Gastrocnemius medialis (tissue), 4 donors: Measurements from ENCODE around the gene RNF114.

ENCODE experiments used
- POLR2A ChIP-seq, 2 donors: fragments of 450-650 bp; IDR thresholded peaks; one replicate each; pipeline ENCODE4 v1.6.1; 2017; ENCODE audit warnings: antibody characterized with exemption in 2 of 2, mild to moderate bottlenecking in 2 of 2, moderate library complexity in 2 of 2
- TF ChIP-seq, protein P1 (sequence below), 5 experiments: fragments of 450-650 bp in 3 of 5; fragments of 200-600 bp in 2 of 5; sonication (generic) in 2 of 5; IDR thresholded peaks in 4 of 5; conservative IDR thresholded peaks in 1 of 5; 1 replicate in 4 of 5; 2 replicates in 1 of 5; pipeline ENCODE4 v1.5.1; 2016 to 2019; ENCODE audit warnings: antibody characterized with exemption in 5 of 5, mild to moderate bottlenecking in 3 of 5, moderate library complexity in 3 of 5

DNA sequence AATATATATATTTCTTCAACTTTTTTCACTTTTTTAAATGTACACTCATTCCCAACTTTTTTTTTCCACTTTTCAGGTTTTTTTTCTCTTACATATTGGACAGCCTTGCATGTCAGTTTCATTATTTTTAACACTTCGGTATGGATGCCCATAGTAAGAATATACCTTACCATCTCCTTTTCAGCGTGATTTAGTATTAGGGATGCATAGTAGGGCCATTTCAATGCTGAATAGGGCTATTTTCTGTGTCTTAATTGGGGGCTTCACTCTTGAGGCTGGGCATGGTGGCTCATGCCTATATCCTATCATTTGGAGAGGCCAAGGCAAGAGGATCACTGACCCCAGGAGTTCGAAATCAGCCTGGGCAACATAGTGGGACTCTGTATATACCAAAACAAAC, 6.7 kb downstream of the RNF114 start:
- TF ChIP-seq, protein P1, sequence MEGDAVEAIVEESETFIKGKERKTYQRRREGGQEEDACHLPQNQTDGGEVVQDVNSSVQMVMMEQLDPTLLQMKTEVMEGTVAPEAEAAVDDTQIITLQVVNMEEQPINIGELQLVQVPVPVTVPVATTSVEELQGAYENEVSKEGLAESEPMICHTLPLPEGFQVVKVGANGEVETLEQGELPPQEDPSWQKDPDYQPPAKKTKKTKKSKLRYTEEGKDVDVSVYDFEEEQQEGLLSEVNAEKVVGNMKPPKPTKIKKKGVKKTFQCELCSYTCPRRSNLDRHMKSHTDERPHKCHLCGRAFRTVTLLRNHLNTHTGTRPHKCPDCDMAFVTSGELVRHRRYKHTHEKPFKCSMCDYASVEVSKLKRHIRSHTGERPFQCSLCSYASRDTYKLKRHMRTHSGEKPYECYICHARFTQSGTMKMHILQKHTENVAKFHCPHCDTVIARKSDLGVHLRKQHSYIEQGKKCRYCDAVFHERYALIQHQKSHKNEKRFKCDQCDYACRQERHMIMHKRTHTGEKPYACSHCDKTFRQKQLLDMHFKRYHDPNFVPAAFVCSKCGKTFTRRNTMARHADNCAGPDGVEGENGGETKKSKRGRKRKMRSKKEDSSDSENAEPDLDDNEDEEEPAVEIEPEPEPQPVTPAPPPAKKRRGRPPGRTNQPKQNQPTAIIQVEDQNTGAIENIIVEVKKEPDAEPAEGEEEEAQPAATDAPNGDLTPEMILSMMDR (IDR thresholded peaks at IDR 0.05 in 4 of 5, conservative IDR thresholded peaks at IDR 0.05 in 1 of 5), result no peak
- TF ChIP-seq POLR2A (IDR thresholded peaks at IDR 0.05), result no peak
